Adrenal gland (tissue), 12 donors: ENCODE measurements around the gene PLEKHA4. TPM values are rescaled to one million over a fixed set of nuclear protein-coding genes. Genes with fewer than 3 reads are reported as not detected.

ENCODE experiments used
- DNase-seq, 7 donors: peaks; one replicate each; pipeline ENCODE4 v3.0.0-alpha.2; 2019 to 2020
- H3K27ac ChIP-seq, 5 donors: fragments of 200-600 bp; sonication (generic) in 4 of 5; 1 replicate in 3 of 5; 2 replicates in 2 of 5; pipeline versions ENCODE4 v1.5.1 to v1.8.0; 2016 to 2020; ENCODE audit warnings: mild to moderate bottlenecking in 1 of 5
- H3K27me3 ChIP-seq: fragments of 200-600 bp; 2 replicates; pipeline ENCODE4 v1.8.0; 2021
- H3K36me3 ChIP-seq, 2 donors: fragments of 200-600 bp; replicated peaks in 1 of 2; 1 replicate in 1 of 2; 2 replicates in 1 of 2; pipeline versions ENCODE4 v1.5.1 to v1.8.0; 2018 to 2022
- H3K4me1 ChIP-seq, 2 donors: fragments of 200-600 bp; replicated peaks in 1 of 2; 1 replicate in 1 of 2; 2 replicates in 1 of 2; pipeline versions ENCODE4 v1.5.1 to v1.8.0; 2018 to 2021
- H3K4me3 ChIP-seq, 4 donors: fragments of 200-600 bp; sonication (generic) in 3 of 4; one replicate each; pipeline ENCODE4 v1.5.1; 2016 to 2018
- H3K9me3 ChIP-seq, 3 donors: fragments of 200-600 bp; sonication (generic) in 1 of 3; replicated peaks in 1 of 3; 1 replicate in 2 of 3; 2 replicates in 1 of 3; pipeline versions ENCODE4 v1.5.1 to v1.8.0; 2016 to 2021
- POLR2A ChIP-seq, 2 donors: fragments of 450-650 bp; IDR thresholded peaks; one replicate each; pipeline ENCODE4 v1.6.1; 2017; ENCODE audit warnings: antibody characterized with exemption in 2 of 2, mild to moderate bottlenecking in 2 of 2, moderate library complexity in 1 of 2
- WGBS, 4 donors: extraction: QIAGEN DNeasy Blood & Tissue Kit in 2 of 4; methylation state at CpG; one replicate each; pipeline versions ENCODE4 v1.1.5 to v1.1.7; 2013 to 2017; 5-methylcytosine and 5-hydroxymethylcytosine counted together
- intact Hi-C, 2 donors: fragments of 100-400 bp; cut with DNase I; formaldehyde crosslinking; loops; one replicate each; pipeline versions ENCODE4 v1.14.1 to v1.15.0; 2022 to 2023
- polyA plus RNA-seq, 3 donors: library from polyadenylated mRNA; stranded (reverse); fragments of 200-250 nt in 2 of 3; fragments of 350-450 nt in 1 of 3; fragmentation: Illumina TruSeq in 1 of 3; extraction: RNeasy Lipid Tissue Mini Kit (QIAGEN cat#74804) in 1 of 3; gene quantifications; one replicate each; pipeline ENCODE4 v1.2.3, GENCODE V29; 2013 to 2014
- total RNA-seq, 9 donors: library from RNA; depleted of rRNA in 4 of 9; stranded (reverse); fragments of >200 nt in 4 of 9; fragments of 120-200 nt in 1 of 9; fragmentation: NEBNext Ultra II Directional in 1 of 9; extraction: Animal tissue kit (Norgen Biotek cat#: 25700) in 1 of 9; gene quantifications; one replicate each; pipeline versions ENCODE4 v1.1.0 to v1.2.4, GENCODE V29; 2013 to 2023
- TF ChIP-seq, protein P1 (sequence below), 6 experiments: fragments of 450-650 bp in 4 of 6; fragments of 200-600 bp in 2 of 6; sonication (generic) in 1 of 6; IDR thresholded peaks; 1 replicate in 5 of 6; 2 replicates in 1 of 6; pipeline versions ENCODE4 v1.5.1 to v1.8.0; 2016 to 2021; ENCODE audit warnings: antibody characterized with exemption in 6 of 6, mild to moderate bottlenecking in 2 of 6, moderate library complexity in 1 of 6
- donor health status: healthy with polysubstance abuse.
- donor health status: Bipolar disorder and iron deficiency.
- donor health status: DM: yes; HTN: yes; CAD: no.
- donor health status: DM: no; HTN: no; CAD: no.
- donor health status: DM: no; HTN: no; CAD: no.
- donor health status: DM: yes; HTN: yes; CAD: no.

The PLEKHA4 gene
- total and polyA plus RNA-seq, 12 donors, result 4.5 to 74.6 (median 25.4) TPM

DNA sequence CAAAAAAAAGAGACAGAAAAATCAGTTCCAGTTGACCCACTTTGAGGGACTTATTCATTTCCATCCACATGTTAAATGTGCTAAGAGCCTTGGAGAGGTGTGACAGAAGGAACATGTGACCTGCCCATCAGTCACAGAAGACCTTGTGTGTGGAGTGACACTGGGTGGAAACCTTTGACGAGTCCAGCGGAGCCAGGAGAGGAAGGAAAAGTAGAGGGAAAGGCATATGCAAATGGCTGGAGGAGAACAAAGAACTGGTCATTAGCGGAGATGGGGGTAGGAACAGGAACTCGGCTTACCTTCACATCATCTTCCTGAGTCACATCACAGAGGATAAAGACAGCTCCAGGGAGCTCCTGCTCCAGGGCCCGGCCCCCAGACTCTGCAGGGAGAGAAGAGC is 34.4 kb downstream of the PLEKHA4 start:
- no peak for TF ChIP-seq POLR2A (IDR thresholded peaks at IDR 0.05)
- TF ChIP-seq, protein P1, sequence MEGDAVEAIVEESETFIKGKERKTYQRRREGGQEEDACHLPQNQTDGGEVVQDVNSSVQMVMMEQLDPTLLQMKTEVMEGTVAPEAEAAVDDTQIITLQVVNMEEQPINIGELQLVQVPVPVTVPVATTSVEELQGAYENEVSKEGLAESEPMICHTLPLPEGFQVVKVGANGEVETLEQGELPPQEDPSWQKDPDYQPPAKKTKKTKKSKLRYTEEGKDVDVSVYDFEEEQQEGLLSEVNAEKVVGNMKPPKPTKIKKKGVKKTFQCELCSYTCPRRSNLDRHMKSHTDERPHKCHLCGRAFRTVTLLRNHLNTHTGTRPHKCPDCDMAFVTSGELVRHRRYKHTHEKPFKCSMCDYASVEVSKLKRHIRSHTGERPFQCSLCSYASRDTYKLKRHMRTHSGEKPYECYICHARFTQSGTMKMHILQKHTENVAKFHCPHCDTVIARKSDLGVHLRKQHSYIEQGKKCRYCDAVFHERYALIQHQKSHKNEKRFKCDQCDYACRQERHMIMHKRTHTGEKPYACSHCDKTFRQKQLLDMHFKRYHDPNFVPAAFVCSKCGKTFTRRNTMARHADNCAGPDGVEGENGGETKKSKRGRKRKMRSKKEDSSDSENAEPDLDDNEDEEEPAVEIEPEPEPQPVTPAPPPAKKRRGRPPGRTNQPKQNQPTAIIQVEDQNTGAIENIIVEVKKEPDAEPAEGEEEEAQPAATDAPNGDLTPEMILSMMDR (IDR thresholded peaks at IDR 0.05), result no peak
- Histone ChIP-seq H3K4me3 (no peak overlapping the region), H3K36me3 (peaks cover 0 to 19% of the 10 kb centered on the region in 2 donors), H3K27me3 (no peaks in the 10 kb centered on the region), H3K27ac (no peak overlapping the region), H3K9me3 (no peaks in the 10 kb centered on the region), H3K4me1 (peaks cover 4 to 7% of the 10 kb centered on the region in 2 donors)
- no peak for DNase-seq
- intact Hi-C loops, result loop anchor here (2.0 kb wide), 1 partner anchor 39 kb away; no protein-coding TSS in a partner anchor
- 61 to 85% (median 68%) methylated on average over 5 of the region's 5 CpGs for WGBS, 4 donors

DNA sequence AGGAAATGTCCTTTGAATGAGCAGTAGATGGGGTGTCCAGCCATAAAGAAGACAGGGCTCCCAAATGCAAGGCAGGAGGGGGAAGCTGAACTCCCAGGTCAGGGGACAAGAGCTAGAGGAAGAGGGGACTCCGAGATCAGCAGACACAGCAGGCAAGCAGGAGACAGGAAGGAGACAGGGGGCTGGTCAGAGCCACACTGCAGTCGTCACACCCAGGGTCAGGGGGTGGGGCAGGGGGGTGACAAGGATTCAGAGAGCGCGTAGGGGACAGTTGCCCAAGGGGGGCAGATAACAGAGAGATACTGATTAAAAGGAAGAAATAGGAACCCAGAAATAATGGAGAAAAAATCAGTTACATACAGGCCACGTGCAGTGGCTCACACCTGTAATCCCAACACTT is 35.4 kb downstream of the PLEKHA4 start:
- Histone ChIP-seq H3K27ac (no peak overlapping the region), H3K9me3 (no peaks in the 10 kb centered on the region), H3K27me3 (no peaks in the 10 kb centered on the region), H3K4me1 (peaks cover 4 to 7% of the 10 kb centered on the region in 2 donors), H3K36me3 (peaks cover 0 to 22% of the 10 kb centered on the region in 2 donors), H3K4me3 (no peak overlapping the region)
- intact Hi-C loops, result loop anchor here in 1 of 2 donors (2.0 kb wide), 1 partner anchor 38 kb away; no protein-coding TSS in a partner anchor
- TF ChIP-seq POLR2A (IDR thresholded peaks at IDR 0.05), result no peak
- TF ChIP-seq, protein P1 (IDR thresholded peaks at IDR 0.05), result no peak
- WGBS, 4 donors, result 65 to 85% (median 75%) methylated on average over 5 of the region's 5 CpGs
- DNase-seq, result no peak

DNA sequence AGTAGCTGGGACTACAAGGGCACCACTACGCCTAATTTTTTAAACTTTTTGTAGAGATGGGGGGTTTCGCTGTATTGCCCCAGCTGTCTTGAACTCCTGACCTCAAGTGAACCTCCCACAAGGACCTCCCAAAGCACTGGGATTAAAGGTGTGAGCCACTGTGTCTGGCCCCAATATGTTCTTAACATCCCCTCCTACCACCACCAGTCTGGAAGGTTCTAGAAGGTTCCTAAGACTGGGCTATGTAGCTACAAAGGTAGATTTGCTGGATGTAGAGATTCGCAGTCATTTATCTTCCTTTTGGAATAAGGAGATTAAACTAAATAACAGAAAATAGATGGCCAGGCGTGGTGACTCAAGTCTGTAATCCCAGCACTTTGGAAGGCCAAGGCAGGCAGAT is 37.5 kb downstream of the PLEKHA4 start:
- Histone ChIP-seq H3K27ac (no peak overlapping the region), H3K36me3 (peaks cover 0 to 24% of the 10 kb centered on the region in 2 donors), H3K27me3 (no peaks in the 10 kb centered on the region), H3K4me3 (no peak overlapping the region), H3K4me1 (peaks cover 0 to 4% of the 10 kb centered on the region in 2 donors), H3K9me3 (no peaks in the 10 kb centered on the region)
- WGBS, 4 donors, result 95 to 99% (median 97%) methylated on average over 4 of the region's 4 CpGs
- TF ChIP-seq POLR2A (IDR thresholded peaks at IDR 0.05), result no peak
- TF ChIP-seq, protein P1 (IDR thresholded peaks at IDR 0.05), result no peak
- intact Hi-C loops, result no loop called here
- no peak for DNase-seq

DNA sequence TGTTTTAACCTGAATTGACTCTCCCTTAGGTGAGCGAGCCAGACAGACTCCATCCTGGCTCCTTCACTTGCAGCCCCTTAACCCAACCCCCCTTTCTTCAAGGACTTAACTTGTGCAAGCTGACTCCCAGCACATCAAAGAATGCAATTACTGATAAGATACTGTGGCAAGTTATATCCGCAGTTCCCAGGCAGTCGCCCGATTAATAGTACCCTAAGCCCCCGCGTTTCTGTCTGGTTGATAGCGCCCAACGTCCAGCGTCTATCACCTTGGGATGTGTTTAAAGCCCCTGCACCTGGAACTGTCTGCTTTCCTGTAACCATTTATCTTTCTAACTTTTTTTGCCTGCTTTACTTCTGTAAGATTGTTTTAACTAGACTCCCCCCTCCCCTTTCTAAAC is 38.3 kb downstream of the PLEKHA4 start:
- no peaks in the 10 kb centered on the region for H3K27me3 ChIP-seq
- no peak for DNase-seq
- H3K9me3 ChIP-seq, result no peaks in the 10 kb centered on the region
- H3K4me1 ChIP-seq, result no peaks in the 10 kb centered on the region
- TF ChIP-seq, protein P1 (IDR thresholded peaks at IDR 0.05), result no peak
- no peak for TF ChIP-seq POLR2A (IDR thresholded peaks at IDR 0.05)
- H3K36me3 ChIP-seq, result peaks cover 0 to 24% of the 10 kb centered on the region in 2 donors
- no peak overlapping the region for H3K27ac ChIP-seq
- WGBS, 4 donors, result 43 to 64% (median 54%) methylated on average over 9 of the region's 9 CpGs
- intact Hi-C loops, result no loop called here
- H3K4me3 ChIP-seq, result no peak overlapping the region
